ENCODE data around the gene PLA2G4E. TPM values are rescaled to one million over a fixed set of nuclear protein-coding genes. Genes with fewer than 3 reads are reported as not detected.

The PLA2G4E gene
- total RNA-seq, 1 experiment from 2014 or later = 0.09 TPM

GRCh38 chr15:41941644-41942415 lies 79.0 kb downstream of the PLA2G4E start:
- no peaks in the 10 kb centered on the region for H3K9me3 Mint-ChIP-seq (ENCODE audit: low read depth, unreplicated experiment)
- no peak overlapping the region for H3K4me3 Mint-ChIP-seq (ENCODE audit: low read depth, unreplicated experiment)
- peaks cover 24% of the 10 kb centered on the region for H3K36me3 Mint-ChIP-seq (ENCODE audit: insufficient read depth, unreplicated experiment)
- no peak overlapping the region for H3K27ac Mint-ChIP-seq (ENCODE audit: unreplicated experiment)
- intact Hi-C loops (cut with micrococcal nuclease; ENCODE audit: unreplicated experiment) = no loop called here
- no TSS peak for BruUV-seq (replicated peaks)
- no peak for DNase-seq
- no peak for TF ChIP-seq CTCF (IDR thresholded peaks at IDR 0.05; ENCODE audit: unreplicated experiment)
- CTCF ChIA-PET = no interaction called here
- H3K4me1 Mint-ChIP-seq (ENCODE audit: low read depth, unreplicated experiment) = peaks cover 23% of the 10 kb centered on the region
- no peaks in the 10 kb centered on the region for H3K27me3 Mint-ChIP-seq (ENCODE audit: unreplicated experiment)

- intact Hi-C loops (cut with micrococcal nuclease; ENCODE audit: unreplicated experiment) = no loop called here
- Mint-ChIP-seq H3K27me3 (ENCODE audit: unreplicated experiment) (no peaks in the 10 kb centered on the region), H3K9me3 (ENCODE audit: low read depth, unreplicated experiment) (no peaks in the 10 kb centered on the region), H3K27ac (ENCODE audit: unreplicated experiment) (peak overlapping the region; percentile 12), H3K4me3 (ENCODE audit: low read depth, unreplicated experiment) (no peak overlapping the region), H3K4me1 (ENCODE audit: low read depth, unreplicated experiment) (peaks cover 24% of the 10 kb centered on the region), H3K36me3 (ENCODE audit: insufficient read depth, unreplicated experiment) (peaks cover 29% of the 10 kb centered on the region)
- BruUV-seq (replicated peaks) = no TSS peak
- no peak for DNase-seq
- CTCF ChIA-PET = interaction anchor here (1.0 kb wide), 1 partner anchor 32 kb away, joined by 4 read pairs; the partner anchor contains the start of gene EHD4
- TF ChIP-seq CTCF (IDR thresholded peaks at IDR 0.05; ENCODE audit: unreplicated experiment) = no peak
Observed at GRCh38 chr15:41940441-41940857, 80.4 kb downstream of the PLA2G4E start.

- H3K9me3 Mint-ChIP-seq (ENCODE audit: low read depth, unreplicated experiment) = no peaks in the 10 kb centered on the region
- intact Hi-C loops (cut with micrococcal nuclease; ENCODE audit: unreplicated experiment) = no loop called here
- peak overlapping the region; percentile 12 for H3K27ac Mint-ChIP-seq (ENCODE audit: unreplicated experiment)
- no peaks in the 10 kb centered on the region for H3K27me3 Mint-ChIP-seq (ENCODE audit: unreplicated experiment)
- no TSS peak for BruUV-seq (replicated peaks)
- no peak overlapping the region for H3K4me3 Mint-ChIP-seq (ENCODE audit: low read depth, unreplicated experiment)
- no peak for DNase-seq
- peaks cover 31% of the 10 kb centered on the region for H3K36me3 Mint-ChIP-seq (ENCODE audit: insufficient read depth, unreplicated experiment)
- H3K4me1 Mint-ChIP-seq (ENCODE audit: low read depth, unreplicated experiment) = peaks cover 24% of the 10 kb centered on the region
- CTCF ChIA-PET = interaction anchor here (0.7 to 1.0 kb wide), 2 partner anchors 33 to 278 kb away, joined by 3 to 4 read pairs; partner anchors contain the start of gene EHD4
- no peak for TF ChIP-seq CTCF (IDR thresholded peaks at IDR 0.05; ENCODE audit: unreplicated experiment)
Observed at GRCh38 chr15:41939986-41940385, 80.9 kb downstream of the PLA2G4E start.

GRCh38 chr15:41937568-41937923 lies 83.3 kb downstream of the PLA2G4E start:
- H3K4me3 Mint-ChIP-seq (ENCODE audit: low read depth, unreplicated experiment) = no peak overlapping the region
- CTCF ChIA-PET = no interaction called here
- H3K4me1 Mint-ChIP-seq (ENCODE audit: low read depth, unreplicated experiment) = peaks cover 30% of the 10 kb centered on the region
- TF ChIP-seq CTCF (IDR thresholded peaks at IDR 0.05; ENCODE audit: unreplicated experiment) = no peak
- no peak overlapping the region for H3K27ac Mint-ChIP-seq (ENCODE audit: unreplicated experiment)
- H3K9me3 Mint-ChIP-seq (ENCODE audit: low read depth, unreplicated experiment) = no peaks in the 10 kb centered on the region
- no TSS peak for BruUV-seq (replicated peaks)
- DNase-seq = no peak
- intact Hi-C loops (cut with micrococcal nuclease; ENCODE audit: unreplicated experiment) = no loop called here
- no peaks in the 10 kb centered on the region for H3K27me3 Mint-ChIP-seq (ENCODE audit: unreplicated experiment)
- peaks cover 31% of the 10 kb centered on the region for H3K36me3 Mint-ChIP-seq (ENCODE audit: insufficient read depth, unreplicated experiment)

Measured in Calu3 (cell line).